HTERT RPE-1 (cell line): ENCODE measurements around the gene SELENOP.

ENCODE experiments used
- in situ Hi-C: fragments of 300-500 bp; cut with MboI; formaldehyde crosslinking; loops from 4 replicates; pipeline ENCODE4 v1.14.3; 2020; ENCODE audit warnings: low sequenced_read_pairs

SELENOP gene

DNA sequence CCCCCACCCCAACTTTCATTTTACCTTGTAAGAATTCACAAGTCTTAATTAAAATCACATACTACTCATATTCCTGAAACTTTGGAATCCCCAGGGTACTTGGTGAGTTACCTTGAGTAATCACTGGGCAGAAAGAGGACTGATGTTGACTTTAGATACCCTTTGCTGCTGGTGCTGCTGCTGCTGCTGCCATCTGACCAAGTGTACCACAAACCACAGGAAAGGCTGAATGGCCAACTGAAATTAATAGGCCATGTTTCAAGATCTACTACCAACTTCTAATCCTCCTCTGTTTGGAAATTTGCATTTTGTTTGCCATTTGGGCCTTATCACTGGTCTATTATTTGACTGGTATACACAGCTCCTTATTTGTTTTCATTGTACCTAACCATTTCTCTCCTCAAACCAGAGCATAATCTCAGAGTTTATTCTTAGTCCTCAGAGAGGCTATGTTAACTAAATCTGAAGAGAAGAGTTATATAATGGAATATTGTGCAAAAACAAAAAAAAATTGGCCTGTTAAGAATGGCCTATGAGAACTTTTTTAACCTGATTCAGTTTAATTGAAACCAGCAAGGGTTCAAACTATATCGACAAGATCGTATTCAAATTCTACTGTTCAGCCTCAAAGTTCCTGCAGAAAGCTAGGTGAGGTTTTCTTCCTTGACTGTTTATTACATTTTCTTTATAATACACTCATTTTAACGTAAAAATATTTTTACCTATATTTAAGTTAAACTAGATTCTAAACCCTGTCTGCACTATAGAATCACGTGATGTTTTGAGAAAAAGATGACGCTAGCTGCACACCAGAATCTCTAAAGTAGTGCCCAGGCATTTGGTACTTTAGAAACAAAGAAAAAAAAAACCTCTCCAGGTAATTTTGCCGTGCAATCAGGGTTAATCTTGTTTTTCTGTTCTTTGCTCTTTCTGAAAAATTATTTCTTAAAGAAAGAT lies 13.1 kb downstream of the SELENOP start:
- in situ Hi-C loops: no loop called here

DNA sequence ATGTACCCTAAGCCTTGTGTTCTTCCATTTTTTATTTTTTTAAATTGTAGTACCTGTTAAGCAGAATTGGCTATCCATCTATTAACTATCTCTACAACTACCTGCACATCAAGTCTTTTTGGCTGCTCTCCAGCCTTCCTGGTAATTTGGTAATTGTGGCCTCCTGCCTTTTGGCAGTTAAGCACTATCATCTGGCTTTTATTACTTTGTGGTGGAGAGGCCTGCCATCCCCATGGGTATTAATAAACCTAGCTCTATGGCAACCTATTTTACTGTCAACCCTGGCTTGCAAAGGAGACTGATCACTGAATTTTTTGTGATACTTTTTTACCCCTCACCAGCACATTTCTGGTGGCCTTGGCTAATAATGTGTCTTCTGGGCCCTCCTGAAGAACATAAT lies 20.5 kb downstream of the SELENOP start:
- in situ Hi-C loops: no loop called here

DNA sequence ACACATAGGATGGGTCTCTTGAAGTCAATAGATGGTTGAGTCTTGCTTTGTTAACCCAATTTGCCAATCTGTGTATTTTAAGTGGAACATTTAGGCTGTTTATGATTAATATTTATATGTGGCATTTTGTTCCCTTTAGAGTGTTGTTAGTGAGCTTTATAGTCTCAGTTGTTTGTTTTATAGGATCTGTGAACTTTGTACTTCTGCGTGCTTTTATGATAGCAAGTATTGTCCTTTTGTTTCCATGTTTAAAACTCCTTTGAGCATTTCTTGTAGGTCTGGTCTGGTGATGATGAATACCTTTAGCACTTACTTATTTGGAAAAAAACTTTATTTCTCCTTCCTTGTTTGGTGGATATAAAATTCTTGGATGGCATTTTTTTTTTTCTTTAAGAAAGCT lies 23.8 kb downstream of the SELENOP start:
- in situ Hi-C loops: no loop called here

DNA sequence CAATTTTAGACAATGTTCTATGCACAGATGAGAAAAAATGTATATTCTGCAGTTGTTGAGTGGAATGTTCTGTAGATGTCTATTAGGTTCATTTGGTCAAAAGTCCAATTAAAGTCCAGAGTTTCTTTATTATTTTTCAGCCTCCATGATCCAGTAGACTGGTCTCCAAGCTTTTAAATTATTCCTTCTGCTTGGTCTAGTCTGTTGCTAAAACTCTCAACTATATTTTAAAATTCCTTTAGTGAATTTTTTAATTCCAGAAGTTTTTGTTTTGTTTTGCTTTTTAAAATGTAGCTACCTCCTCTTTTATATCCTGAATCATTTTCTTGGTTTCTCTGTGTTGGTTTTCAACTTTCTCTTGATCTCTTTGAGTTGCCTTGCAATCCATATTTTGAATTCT lies 24.6 kb downstream of the SELENOP start:
- in situ Hi-C loops: no loop called here

DNA sequence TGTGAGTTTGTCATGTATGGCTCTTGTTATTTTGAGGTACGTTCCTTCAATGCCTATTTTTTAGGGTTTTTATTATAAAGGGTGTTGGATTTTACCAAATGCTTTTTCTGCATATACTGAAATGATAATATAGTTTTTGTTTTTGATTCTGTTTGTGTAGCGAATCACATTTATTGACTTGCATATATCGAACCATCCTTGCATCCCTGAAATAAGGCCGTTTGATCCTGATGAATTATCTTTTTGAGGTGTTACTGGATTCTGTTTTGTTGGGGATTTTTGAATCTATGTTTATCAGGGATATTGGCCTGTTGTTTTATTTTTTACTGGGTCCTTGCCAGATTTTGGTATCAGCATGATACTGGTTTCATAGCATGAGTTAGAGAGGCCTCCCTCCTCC lies 25.9 kb downstream of the SELENOP start:
- in situ Hi-C loops: no loop called here

DNA sequence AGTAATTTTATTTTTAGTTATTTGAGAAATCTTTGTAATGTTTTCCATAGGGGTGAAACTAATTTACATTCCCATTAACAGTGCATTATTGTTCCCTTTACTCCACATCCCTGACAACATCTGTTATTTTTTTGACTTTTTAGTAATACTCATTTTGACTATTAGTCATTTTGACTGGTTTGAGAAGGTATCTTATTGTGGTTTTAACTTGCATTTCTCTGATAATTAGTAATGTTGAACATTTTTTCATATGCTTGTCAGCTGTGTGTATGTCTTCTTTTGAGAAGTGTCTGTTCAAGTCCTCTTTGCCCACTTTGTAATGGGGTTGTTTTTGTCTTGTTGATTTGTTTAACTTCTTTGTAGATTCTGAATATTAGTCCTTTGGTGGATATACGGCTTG lies 27.6 kb downstream of the SELENOP start:
- in situ Hi-C loops: no loop called here

DNA sequence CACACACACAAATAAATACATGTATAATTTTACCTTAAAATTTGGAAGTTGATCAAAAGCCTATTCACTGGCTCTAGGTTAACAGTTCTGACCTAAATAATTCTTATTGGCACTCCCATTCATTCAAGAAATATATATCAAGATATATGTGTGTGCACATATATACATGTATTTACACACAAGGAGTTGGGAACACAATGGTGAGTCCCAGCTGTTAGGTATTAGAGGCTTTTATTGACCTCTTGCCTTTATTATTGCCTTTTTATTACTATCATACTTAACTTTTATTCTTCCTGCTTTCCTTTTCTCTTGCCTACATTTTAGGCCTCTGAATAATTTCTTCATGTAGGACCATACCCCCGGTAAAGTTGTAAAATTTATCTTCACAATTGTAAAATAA lies 30.1 kb downstream of the SELENOP start:
- in situ Hi-C loops: no loop called here

DNA sequence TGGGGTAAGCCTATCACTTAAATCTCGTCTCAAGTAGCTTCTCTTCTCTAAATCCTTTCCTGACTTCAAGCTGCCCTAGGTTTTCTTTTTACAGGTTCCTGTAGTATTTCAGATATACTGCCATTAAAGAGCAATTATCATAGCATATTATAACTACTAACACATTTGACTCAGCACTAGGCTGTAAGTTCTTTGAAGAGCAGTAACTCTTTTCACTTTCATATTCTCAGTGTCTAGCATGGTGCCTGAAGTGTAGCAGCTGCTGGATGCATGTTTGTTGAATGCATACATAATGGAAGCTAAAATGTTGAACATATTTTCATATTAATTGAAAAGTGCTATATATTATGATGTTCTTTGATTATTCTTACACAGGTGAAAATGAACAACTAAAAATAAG lies 32.6 kb downstream of the SELENOP start:
- in situ Hi-C loops: no loop called here

DNA sequence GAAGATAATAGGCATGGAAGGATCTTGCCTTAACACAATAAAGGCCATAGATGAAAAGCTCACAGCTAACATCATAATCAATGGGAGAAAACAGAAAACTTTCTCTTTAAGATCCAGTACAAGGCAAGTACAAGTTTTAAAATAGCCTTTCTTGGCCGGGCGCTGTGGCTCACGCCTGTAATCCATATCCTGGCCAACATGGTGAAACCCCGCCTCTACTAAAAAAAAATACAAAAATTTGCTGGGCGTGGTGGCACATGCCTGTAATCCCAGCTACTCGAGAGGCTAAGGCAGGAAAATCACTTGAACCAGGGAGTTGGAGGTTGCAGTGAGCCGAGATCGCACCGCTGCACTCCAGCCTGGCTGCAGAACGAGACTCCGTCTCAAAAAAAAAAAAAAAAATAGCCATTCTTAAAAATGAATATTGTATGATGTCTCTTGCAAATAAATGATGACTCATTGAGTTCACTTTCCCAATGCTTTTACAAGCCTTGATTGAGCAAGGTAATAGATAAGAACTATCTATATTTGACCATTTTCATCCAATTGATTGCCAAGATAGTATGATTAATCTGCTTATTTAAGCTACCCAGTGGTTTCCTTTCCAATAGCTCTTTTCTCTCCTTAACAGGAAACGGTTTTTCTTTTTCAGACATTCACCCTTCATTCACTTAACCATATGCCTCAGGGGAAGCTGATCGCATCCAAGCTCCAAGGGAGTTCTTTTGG lies 39.3 kb downstream of the SELENOP start:
- in situ Hi-C loops: no loop called here

DNA sequence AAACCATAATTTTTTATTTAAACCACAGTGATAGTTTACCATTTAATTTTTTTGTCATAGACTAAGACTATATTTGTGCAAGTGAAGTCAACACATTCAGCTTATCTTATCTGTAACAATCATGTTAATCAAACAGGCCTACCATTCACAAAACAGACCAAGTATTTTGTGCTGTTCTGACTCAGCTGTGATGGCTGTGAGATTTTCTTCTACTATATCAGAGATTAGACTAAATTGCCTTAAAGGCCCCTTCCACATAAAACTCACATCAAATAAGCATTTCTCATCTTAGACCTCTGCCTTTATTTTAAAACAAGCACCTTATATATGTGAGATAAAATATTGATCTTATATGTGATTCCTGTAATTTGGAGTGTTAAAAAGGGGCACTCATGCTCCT lies 41.7 kb downstream of the SELENOP start:
- in situ Hi-C loops: no loop called here

DNA sequence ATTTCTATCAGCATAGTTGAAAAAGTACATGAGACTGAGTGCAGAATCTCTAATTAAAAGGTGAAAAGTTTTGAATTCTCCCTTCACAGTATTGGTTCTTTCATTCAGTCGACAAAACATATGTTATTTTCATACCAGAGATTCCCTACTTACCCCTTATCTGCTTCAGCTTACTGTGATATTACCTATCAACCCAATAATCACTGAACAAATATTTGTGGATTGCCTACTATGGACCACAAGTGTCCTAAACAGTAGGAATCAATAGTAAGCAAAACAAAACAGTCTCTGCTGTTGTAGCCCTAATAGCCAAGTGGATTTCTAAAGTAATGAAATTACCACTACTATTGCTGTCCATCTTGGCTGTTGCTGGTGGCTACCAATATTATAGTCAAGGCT lies 43.6 kb downstream of the SELENOP start:
- in situ Hi-C loops: no loop called here

DNA sequence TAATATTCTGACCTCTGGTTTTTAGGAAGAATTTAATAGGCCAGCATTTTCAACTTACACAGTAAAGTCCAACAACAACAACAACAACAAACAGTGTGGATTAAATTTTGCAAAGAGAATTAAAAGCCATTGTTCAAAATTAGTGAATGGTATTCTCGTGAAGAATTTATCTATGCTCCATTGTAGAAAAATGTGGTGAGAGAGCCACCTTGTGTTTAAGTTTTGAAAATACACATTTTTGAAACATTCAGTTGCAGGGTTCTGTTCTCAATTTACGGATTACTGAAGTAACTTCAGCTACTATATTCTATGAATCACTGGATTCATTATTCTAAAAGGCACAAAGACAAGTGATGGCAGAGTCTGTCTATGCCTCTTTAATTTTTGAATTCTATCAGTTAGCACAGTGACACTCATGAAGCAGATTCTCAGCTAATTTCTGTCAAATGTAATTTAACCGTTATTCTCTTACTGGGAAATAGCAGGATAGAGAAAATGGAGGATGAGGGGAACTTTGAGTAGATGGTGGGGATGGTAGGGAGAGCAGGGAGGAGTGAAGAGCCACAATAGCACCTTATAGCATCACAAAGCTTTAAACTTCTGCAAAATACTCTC lies 44.1 kb downstream of the SELENOP start:
- in situ Hi-C loops: no loop called here

DNA sequence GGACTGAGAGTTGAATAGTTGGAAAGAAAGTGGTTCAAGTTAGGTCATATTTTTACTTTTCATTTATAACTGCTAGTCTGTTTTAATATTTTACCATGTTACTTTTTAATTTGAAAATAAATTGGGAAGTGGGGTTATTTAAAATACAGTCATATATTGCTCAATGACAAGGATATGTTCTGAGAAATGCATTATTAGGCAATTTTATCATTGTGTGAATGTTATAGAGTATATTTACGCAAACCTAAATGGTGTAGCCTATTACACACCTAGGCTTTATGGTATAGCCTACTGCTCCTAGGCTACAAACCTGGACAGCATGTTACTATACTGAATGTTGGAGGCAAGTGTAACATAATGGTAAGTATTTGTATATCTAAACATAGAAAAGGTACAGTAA lies 49.9 kb downstream of the SELENOP start:
- in situ Hi-C loops: no loop called here

DNA sequence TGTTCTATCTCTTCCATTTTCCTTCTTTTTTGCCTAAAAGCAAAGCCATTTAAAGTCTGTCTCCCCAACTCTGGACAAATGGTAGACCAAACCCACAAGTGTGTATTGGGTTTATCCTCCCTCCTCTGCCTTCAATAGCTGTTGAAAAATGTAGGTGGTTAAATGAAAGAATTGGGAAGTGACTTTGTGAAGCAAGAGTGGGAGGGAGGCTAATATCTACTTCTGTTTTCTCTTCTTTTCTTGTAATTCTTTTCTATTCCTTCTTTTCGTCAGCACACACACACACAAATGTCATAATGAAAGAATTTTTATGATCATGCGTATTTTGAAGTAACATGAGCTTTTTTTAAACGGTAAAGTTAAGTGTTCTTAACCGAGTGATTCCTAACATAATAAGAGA lies 51.3 kb downstream of the SELENOP start:
- in situ Hi-C loops: no loop called here

DNA sequence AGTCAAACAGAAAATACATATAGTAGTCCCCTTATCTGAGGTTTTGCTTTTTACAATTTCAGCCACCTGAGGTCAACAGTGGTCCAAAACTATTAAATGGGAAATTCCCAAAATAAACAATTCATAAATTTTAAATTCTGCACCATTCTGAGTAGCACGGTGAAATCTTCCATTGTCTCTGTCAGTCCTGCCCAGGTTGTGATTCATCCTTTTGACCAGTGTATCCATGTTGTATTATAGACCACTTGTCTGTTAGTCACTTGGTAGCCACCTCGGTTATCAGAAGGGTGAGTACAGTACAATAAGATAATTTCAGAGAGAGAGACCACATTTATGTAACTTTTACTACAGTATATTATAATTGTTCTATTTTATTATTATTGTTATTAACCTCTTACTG lies 52.2 kb downstream of the SELENOP start:
- in situ Hi-C loops: no loop called here

DNA sequence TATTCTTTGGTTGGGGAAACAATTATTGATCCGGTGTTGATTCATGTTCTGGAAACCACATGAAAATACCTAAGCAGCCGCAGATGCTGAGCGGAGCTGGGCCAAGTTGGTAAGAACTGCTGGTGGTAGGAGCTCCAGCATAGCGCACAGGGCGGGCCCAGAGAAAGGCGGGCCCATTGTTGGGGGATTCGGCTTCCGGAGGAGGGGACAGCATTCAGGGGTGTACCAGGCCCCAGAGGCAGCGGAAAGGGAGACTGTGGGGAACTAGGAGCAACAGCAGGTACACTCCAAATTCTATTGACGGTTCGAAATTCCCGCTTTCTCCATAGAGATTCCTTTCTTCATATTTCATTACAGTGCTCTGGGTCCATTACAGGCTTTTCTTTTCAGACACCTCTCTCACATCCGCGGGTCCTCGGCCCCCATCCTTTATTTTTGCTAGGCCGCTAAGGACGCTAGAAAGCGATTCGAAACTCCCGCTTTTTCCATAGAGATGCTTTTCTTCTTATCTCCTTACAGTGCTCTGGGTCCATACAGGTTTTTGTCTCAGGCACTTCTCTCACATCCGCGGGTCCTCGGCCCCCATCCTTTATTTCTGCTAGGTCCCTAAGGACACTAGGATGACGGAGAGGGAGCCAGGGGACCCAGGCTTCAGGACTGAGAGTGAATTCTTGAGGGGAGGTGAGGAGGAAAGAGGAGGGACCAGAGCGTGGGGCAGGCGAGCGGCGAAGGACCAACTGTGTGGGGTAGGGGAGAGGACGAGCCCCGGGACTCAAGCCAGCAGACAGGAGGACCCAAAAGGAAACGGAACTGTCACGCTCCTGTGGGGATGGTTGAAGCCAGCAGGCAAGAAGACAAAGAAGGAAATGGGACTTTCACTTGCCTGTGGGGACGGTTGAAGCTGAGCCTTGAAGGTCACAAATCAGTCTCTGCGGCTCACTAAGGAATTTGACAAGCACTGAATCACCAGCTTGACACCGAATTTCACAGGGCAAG lies 54.8 kb downstream of the SELENOP start, which contains the start of gene CCDC152:
Gene CCDC152 (plus strand): TSS at position 213 of the 996 bp plus-strand sequence. CDS start 2,304 bp downstream, outside the sequence.
- in situ Hi-C loops: no loop called here

DNA sequence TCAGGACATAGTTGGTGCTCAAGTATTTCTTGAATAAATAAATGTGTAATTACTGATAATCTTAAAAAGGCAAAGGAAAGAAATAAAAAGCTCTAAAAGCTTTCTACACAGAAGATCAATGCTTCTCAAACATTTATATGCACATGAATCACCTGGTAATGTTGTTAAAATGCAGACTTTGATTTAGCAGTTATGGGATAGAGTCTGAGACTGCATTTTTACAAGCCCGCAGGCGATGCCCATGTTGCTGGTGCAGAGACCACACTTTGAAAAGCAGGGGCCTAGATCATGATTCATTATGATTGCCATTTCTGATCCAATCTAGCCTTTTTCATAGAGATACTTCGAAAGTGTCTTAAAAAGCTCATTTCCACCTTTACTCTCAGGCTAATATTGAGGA lies 58.6 kb downstream of the SELENOP start:
- in situ Hi-C loops: no loop called here

DNA sequence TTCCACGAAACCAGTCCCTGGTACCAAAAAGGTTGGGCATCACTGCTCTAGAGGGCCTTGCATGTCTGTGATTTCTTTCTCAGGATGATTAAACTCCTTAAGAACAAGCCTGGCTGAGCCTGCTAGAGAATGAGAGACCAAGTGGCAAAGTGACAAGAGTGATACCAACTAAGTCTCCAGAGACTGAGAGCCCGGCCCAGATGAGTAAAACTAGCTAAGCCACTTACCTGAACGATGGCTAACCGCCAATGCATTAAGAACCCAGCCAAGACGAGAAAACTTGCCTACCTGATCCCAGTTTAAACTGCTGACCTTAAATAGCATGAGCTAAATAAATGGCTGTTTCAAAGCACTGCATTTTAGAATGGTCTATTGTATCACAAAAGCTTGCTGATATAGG lies 60.6 kb downstream of the SELENOP start:
- in situ Hi-C loops: no loop called here

DNA sequence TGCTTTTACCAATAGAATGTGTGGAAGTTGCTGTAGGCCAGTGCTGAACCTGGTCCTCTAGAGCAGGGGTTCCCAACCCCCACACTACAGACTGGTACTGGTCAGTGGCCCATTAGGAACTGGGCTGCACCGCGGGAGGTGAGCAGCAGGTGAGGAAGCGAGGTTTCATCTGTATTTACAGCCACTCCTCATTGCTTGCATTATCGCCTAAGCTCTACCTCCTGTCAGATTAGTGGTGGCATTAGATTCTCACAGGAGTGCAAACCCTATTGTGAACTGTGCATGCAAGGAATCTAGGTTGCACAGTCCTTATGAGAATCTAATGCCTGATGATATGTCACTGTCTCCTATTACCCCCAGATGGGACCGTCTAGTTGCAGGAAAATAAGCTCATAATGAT lies 61.2 kb downstream of the SELENOP start:
- in situ Hi-C loops: no loop called here
